Mononuclear cell (primary cell): ENCODE results near the gene IL12A. TPM values are rescaled to one million over a fixed set of nuclear protein-coding genes. Genes with fewer than 3 reads are reported as not detected.

Experiments
- H3K27me3 ChIP-seq: 2 replicates; pipeline ENCODE4 v1.6.0; 2011; ENCODE audit warnings: low read length, control low read depth; ENCODE audit not compliant: insufficient read depth
- H3K4me1 ChIP-seq: 2 replicates; pipeline ENCODE4 v1.5.1; 2011; ENCODE audit warnings: mild to moderate bottlenecking, low read length, control low read depth; ENCODE audit not compliant: insufficient read depth
- H3K4me3 ChIP-seq: 2 replicates; pipeline ENCODE4 v1.5.1; 2011; ENCODE audit warnings: mild to moderate bottlenecking, low read length, moderate library complexity
- H3K9me3 ChIP-seq: 2 replicates; pipeline ENCODE4 v1.5.1; 2011; ENCODE audit warnings: low read depth, mild to moderate bottlenecking, control low read depth, low read length
- total RNA-seq: library from RNA; depleted of rRNA; stranded (reverse); fragments of >200 nt; gene quantifications from one replicate; pipeline ENCODE4 v1.2.3, GENCODE V29; 2012

IL12A gene
- total RNA-seq = 4.1 TPM

- no peaks in the 10 kb centered on the region for H3K9me3 ChIP-seq
- H3K4me1 ChIP-seq = peaks cover 18% of the 10 kb centered on the region
- peak within 1 kb of the TSS; percentile 58 for H3K4me3 ChIP-seq
- no peaks in the 10 kb centered on the region for H3K27me3 ChIP-seq
Observed at GRCh38 chr3:159988617-159989271, at the start of gene IL12A. Gene IL12A (plus strand): TSS chr3:159988835.

GRCh38 chr3:159941038-159942000 is 47.3 kb upstream of the IL12A start:
- H3K4me1 ChIP-seq = peaks cover 75% of the 10 kb centered on the region

GRCh38 chr3:159944781-159945180 is 43.9 kb upstream of the IL12A start:
- peaks cover 72% of the 10 kb centered on the region for H3K4me1 ChIP-seq

More at GRCh38 chr3:159941038-159942000, 47.3 kb upstream of the IL12A start:
- Histone ChIP-seq H3K4me3 (no peak overlapping the region), H3K27me3 (no peaks in the 10 kb centered on the region), H3K9me3 (no peaks in the 10 kb centered on the region)

GRCh38 chr3:159945930-159946329 is 42.7 kb upstream of the IL12A start:
- no peaks in the 10 kb centered on the region for H3K27me3 ChIP-seq
- H3K4me3 ChIP-seq = no peak overlapping the region
- peaks cover 82% of the 10 kb centered on the region for H3K4me1 ChIP-seq
- no peaks in the 10 kb centered on the region for H3K9me3 ChIP-seq

More at GRCh38 chr3:159944781-159945180, 43.9 kb upstream of the IL12A start:
- Histone ChIP-seq H3K27me3 (no peaks in the 10 kb centered on the region), H3K9me3 (no peaks in the 10 kb centered on the region), H3K4me3 (no peak overlapping the region)

GRCh38 chr3:159947220-159947619 is 41.4 kb upstream of the IL12A start:
- no peak overlapping the region for H3K4me3 ChIP-seq
- H3K27me3 ChIP-seq = no peaks in the 10 kb centered on the region
- peaks cover 81% of the 10 kb centered on the region for H3K4me1 ChIP-seq
- no peaks in the 10 kb centered on the region for H3K9me3 ChIP-seq

- Histone ChIP-seq H3K4me1 (peaks cover 82% of the 10 kb centered on the region), H3K27me3 (no peaks in the 10 kb centered on the region), H3K4me3 (no peak overlapping the region), H3K9me3 (no peaks in the 10 kb centered on the region)
Observed at GRCh38 chr3:159948429-159949144, 40.0 kb upstream of the IL12A start.

GRCh38 chr3:159950156-159950898 is 38.3 kb upstream of the IL12A start:
- Histone ChIP-seq H3K27me3 (no peaks in the 10 kb centered on the region), H3K4me1 (peaks cover 72% of the 10 kb centered on the region), H3K9me3 (no peaks in the 10 kb centered on the region), H3K4me3 (no peak overlapping the region)

GRCh38 chr3:159951540-159951939 is 37.1 kb upstream of the IL12A start:
- Histone ChIP-seq H3K4me1 (peaks cover 65% of the 10 kb centered on the region), H3K27me3 (no peaks in the 10 kb centered on the region), H3K9me3 (no peaks in the 10 kb centered on the region), H3K4me3 (no peak overlapping the region)

GRCh38 chr3:159953325-159954085 is 35.1 kb upstream of the IL12A start:
- H3K27me3 ChIP-seq = no peaks in the 10 kb centered on the region

GRCh38 chr3:159960188-159961148 is 28.2 kb upstream of the IL12A start:
- no peaks in the 10 kb centered on the region for H3K9me3 ChIP-seq
- H3K27me3 ChIP-seq = no peaks in the 10 kb centered on the region
- H3K4me3 ChIP-seq = no peak overlapping the region
- H3K4me1 ChIP-seq = no peaks in the 10 kb centered on the region

More at GRCh38 chr3:159953325-159954085, 35.1 kb upstream of the IL12A start:
- Histone ChIP-seq H3K9me3 (no peaks in the 10 kb centered on the region), H3K4me1 (peaks cover 56% of the 10 kb centered on the region), H3K4me3 (no peak overlapping the region)

- H3K9me3 ChIP-seq = no peaks in the 10 kb centered on the region
- H3K27me3 ChIP-seq = no peaks in the 10 kb centered on the region
- no peak overlapping the region for H3K4me3 ChIP-seq
- no peaks in the 10 kb centered on the region for H3K4me1 ChIP-seq
Observed at GRCh38 chr3:159964166-159964973, 24.3 kb upstream of the IL12A start.

GRCh38 chr3:159971311-159971710 is 17.3 kb upstream of the IL12A start:
- Histone ChIP-seq H3K4me1 (no peaks in the 10 kb centered on the region), H3K9me3 (no peaks in the 10 kb centered on the region), H3K27me3 (no peaks in the 10 kb centered on the region), H3K4me3 (no peak overlapping the region)
